ENCODE results near the gene PSMG4.

Gene PSMG4

GRCh38 chr6:3315841-3316240 is 57.1 kb downstream of the PSMG4 start:
- Histone ChIP-seq H3K27me3 (ENCODE audit: control insufficient read depth, insufficient read depth, low read length) (no peaks in the 10 kb centered on the region), H3K4me3 (ENCODE audit: low read depth, low read length) (no peak overlapping the region), H3K9me3 (ENCODE audit: control insufficient read depth, low read length) (no peaks in the 10 kb centered on the region), H3K27ac (no peak overlapping the region), H2AFZ (no peak overlapping the region), H3K9ac (no peak overlapping the region), H3K4me2 (ENCODE audit: low read length) (no peak overlapping the region), H3K4me1 (no peaks in the 10 kb centered on the region), H3K36me3 (ENCODE audit: control insufficient read depth, insufficient read depth, low read length) (no peaks in the 10 kb centered on the region), H3K79me2 (peaks cover 2% of the 10 kb centered on the region)
- TF ChIP-seq, protein P1, sequence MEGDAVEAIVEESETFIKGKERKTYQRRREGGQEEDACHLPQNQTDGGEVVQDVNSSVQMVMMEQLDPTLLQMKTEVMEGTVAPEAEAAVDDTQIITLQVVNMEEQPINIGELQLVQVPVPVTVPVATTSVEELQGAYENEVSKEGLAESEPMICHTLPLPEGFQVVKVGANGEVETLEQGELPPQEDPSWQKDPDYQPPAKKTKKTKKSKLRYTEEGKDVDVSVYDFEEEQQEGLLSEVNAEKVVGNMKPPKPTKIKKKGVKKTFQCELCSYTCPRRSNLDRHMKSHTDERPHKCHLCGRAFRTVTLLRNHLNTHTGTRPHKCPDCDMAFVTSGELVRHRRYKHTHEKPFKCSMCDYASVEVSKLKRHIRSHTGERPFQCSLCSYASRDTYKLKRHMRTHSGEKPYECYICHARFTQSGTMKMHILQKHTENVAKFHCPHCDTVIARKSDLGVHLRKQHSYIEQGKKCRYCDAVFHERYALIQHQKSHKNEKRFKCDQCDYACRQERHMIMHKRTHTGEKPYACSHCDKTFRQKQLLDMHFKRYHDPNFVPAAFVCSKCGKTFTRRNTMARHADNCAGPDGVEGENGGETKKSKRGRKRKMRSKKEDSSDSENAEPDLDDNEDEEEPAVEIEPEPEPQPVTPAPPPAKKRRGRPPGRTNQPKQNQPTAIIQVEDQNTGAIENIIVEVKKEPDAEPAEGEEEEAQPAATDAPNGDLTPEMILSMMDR (IDR thresholded peaks at IDR 0.05), result no peak

- Histone ChIP-seq H3K27me3 (ENCODE audit: control insufficient read depth, insufficient read depth, low read length) (no peaks in the 10 kb centered on the region), H3K9ac (no peak overlapping the region), H3K4me3 (ENCODE audit: low read depth, low read length) (no peak overlapping the region), H3K79me2 (peaks cover 2% of the 10 kb centered on the region), H3K27ac (no peak overlapping the region), H3K4me1 (no peaks in the 10 kb centered on the region), H2AFZ (no peak overlapping the region), H3K36me3 (ENCODE audit: control insufficient read depth, insufficient read depth, low read length) (no peaks in the 10 kb centered on the region), H3K4me2 (ENCODE audit: low read length) (no peak overlapping the region), H3K9me3 (ENCODE audit: control insufficient read depth, low read length) (no peaks in the 10 kb centered on the region)
- TF ChIP-seq, protein P1 (IDR thresholded peaks at IDR 0.05), result no peak
Observed at GRCh38 chr6:3316331-3316730, 57.6 kb downstream of the PSMG4 start.

- TF ChIP-seq, protein P1 (IDR thresholded peaks at IDR 0.05), result no peak
- Histone ChIP-seq H3K4me1 (no peaks in the 10 kb centered on the region), H3K27ac (no peak overlapping the region), H3K36me3 (ENCODE audit: control insufficient read depth, insufficient read depth, low read length) (no peaks in the 10 kb centered on the region), H3K4me3 (ENCODE audit: low read depth, low read length) (no peak overlapping the region), H3K4me2 (ENCODE audit: low read length) (no peak overlapping the region), H3K9ac (no peak overlapping the region), H3K27me3 (ENCODE audit: control insufficient read depth, insufficient read depth, low read length) (no peaks in the 10 kb centered on the region), H3K9me3 (ENCODE audit: control insufficient read depth, low read length) (no peaks in the 10 kb centered on the region), H2AFZ (no peak overlapping the region), H3K79me2 (peaks cover 2% of the 10 kb centered on the region)
Observed at GRCh38 chr6:3316818-3317217, 58.1 kb downstream of the PSMG4 start.

Measured in parathyroid adenoma (tissue), 2 donors.